ENCODE measurements around the gene ACAP3. TPM values are rescaled to one million over a fixed set of nuclear protein-coding genes. Genes with fewer than 3 reads are reported as not detected.

The ACAP3 gene
- total and polyA plus RNA-seq, 2 of the 4 experiments (the other 2 are of a cell fraction), result 13.3 to 58.2 TPM

- Histone ChIP-seq H3K4me3 (ENCODE audit: insufficient read depth, low read depth, low read length) (no peak within 1 kb of the TSS), H2BK15ac (ENCODE audit: low read depth, low read length) (no peak within 1 kb of the TSS), H2BK5ac (ENCODE audit: low read depth, low read length, poor library complexity, severe bottlenecking) (no peak within 1 kb of the TSS), H3K9ac (ENCODE audit: low read depth, low read length) (no peak within 1 kb of the TSS), H4K8ac (ENCODE audit: low read depth in 2 of 2, low read length in 2 of 2) (no peak within 1 kb of the TSS), H4K5ac (ENCODE audit: low read depth, low read length) (no peak within 1 kb of the TSS), H3K18ac (ENCODE audit: low read depth, low read length) (no peak within 1 kb of the TSS), H2AFZ (replicated peaks; ENCODE audit: low read length, poor library complexity) (peak within 1 kb of the TSS; percentile 32), H3K9me3 (ENCODE audit: control insufficient read depth, insufficient read depth, low read length) (no peaks in the 10 kb centered on the region), H2BK20ac (ENCODE audit: low read depth, low read length) (no peak within 1 kb of the TSS), H3K23ac (ENCODE audit: low read depth, low read length) (no peak within 1 kb of the TSS), H2BK120ac (ENCODE audit: low read depth, low read length) (no peak within 1 kb of the TSS), H3K36me3 (ENCODE audit: control insufficient read depth, insufficient read depth, low read length) (peaks cover 10% of the 10 kb centered on the region), H3K4me2 (ENCODE audit: low read depth, low read length) (no peak within 1 kb of the TSS), H3K14ac (replicated peaks; ENCODE audit: low read depth, low read length) (no peak within 1 kb of the TSS), H3K9me1 (ENCODE audit: insufficient read depth, low read length) (peaks cover 9% of the 10 kb centered on the region), H3K27ac (ENCODE audit: insufficient read depth, low read length) (no peak within 1 kb of the TSS), H4K20me1 (ENCODE audit: insufficient read depth, low read length) (peaks cover 19% of the 10 kb centered on the region), H2AK5ac (ENCODE audit: low read depth, low read length) (no peak within 1 kb of the TSS), H3K4ac (ENCODE audit: low read depth, low read length) (no peak within 1 kb of the TSS), H3K27me3 (ENCODE audit: control insufficient read depth, insufficient read depth, low read length) (no peaks in the 10 kb centered on the region), H2AK9ac (replicated peaks; ENCODE audit: low read depth, low read length, poor library complexity) (no peak within 1 kb of the TSS), H3K79me1 (ENCODE audit: low read depth in 1 of 2, low read length in 2 of 2) (peaks cover 7 to 16% of the 10 kb centered on the region in 2 experiments; a peak in 2 of 4 replicates), H4K91ac (ENCODE audit: insufficient read depth, low read depth, low read length) (no peak within 1 kb of the TSS), H3K4me1 (ENCODE audit: control insufficient read depth, insufficient read depth, low read length) (no peaks in the 10 kb centered on the region), H3K56ac (ENCODE audit: extremely low read depth, insufficient read depth, low read length) (no peak within 1 kb of the TSS)
- BruUV-seq (replicated peaks), result no TSS peak
- intact Hi-C loops (cut with micrococcal nuclease) (no loop called here), dilution Hi-C loops (cut with HindIII; ENCODE audit: low sequenced_read_pairs, unreplicated experiment) (no loop called here), in situ Hi-C loops (cut with MboI; ENCODE audit: low sequenced_read_pairs) (no loop called here)
- no peak for TF ChIP-seq RCOR1 (IDR thresholded peaks at IDR 0.05; ENCODE audit: insufficient replicate concordance, low read length)
- TF ChIP-seq RFX5 (IDR thresholded peaks at IDR 0.05; ENCODE audit: low read depth, low read length), result no peak
- TF ChIP-seq BHLHE40 (IDR thresholded peaks at IDR 0.05; ENCODE audit: low read depth, low read length), result no peak
- no peak for TF ChIP-seq CHD1 (IDR thresholded peaks at IDR 0.05; ENCODE audit: low read depth, low read length)
- no peak for TF ChIP-seq POLR2A (IDR thresholded peaks at IDR 0.05; ENCODE audit: low read depth, low read length)
- TF ChIP-seq CTCF (conservative IDR thresholded peaks at IDR 0.05; ENCODE audit: low read depth, low read length), result no peak
- no peak for TF ChIP-seq NFE2L2 (IDR thresholded peaks at IDR 0.05; ENCODE audit: low read depth, low read length)
- TF ChIP-seq MAFK (IDR thresholded peaks at IDR 0.05; ENCODE audit: low read depth, low read length), result no peak
- no peak for TF ChIP-seq RAD21 (IDR thresholded peaks at IDR 0.05; ENCODE audit: low read length)
- TF ChIP-seq USF2 (IDR thresholded peaks at IDR 0.05; ENCODE audit: low read depth, low read length), result no peak
- TF ChIP-seq MXI1 (IDR thresholded peaks at IDR 0.05; ENCODE audit: borderline replicate concordance, low read depth, low read length), result no peak
- no peak for TF ChIP-seq ELK1 (IDR thresholded peaks at IDR 0.05; ENCODE audit: borderline replicate concordance, low read depth, low read length)
- TF ChIP-seq MAZ (IDR thresholded peaks at IDR 0.05; ENCODE audit: borderline replicate concordance, low read depth, low read length), result no peak
- 83% methylated on average over 14 of the region's 41 CpGs; no CpG with 5 or more reads in 1 of the 2 experiments for WGBS, 2 experiments (ENCODE audit: extremely low coverage in 2 of 2, insufficient read length in 1 of 2)
- DNase-seq (no peak), ATAC-seq (ENCODE audit: low read depth) (no peak)
- ChIA-PET CTCF (no interaction called here), POLR2A (ENCODE audit: unreplicated experiment) (no interaction called here)
Observed at GRCh38 chr1:1331068-1331965, 23.6 kb upstream of the ACAP3 start, which contains the start of gene TAS1R3. Gene TAS1R3, plus strand, starts transcription at chr1:1331280. Its CDS starts 66 bp downstream, at chr1:1331346.
